Urothelium cell line (cell line): ENCODE data around the gene STYXL2.

Experiments used
- DNase-seq: peaks from one replicate; pipeline ENCODE4 v3.0.0; 2011; ENCODE audit warnings: low spot score, mixed read lengths
- FAIRE-seq: peaks from 2 replicates; lab custom pipeline; 2011; peaks lifted over from hg19 to GRCh38; lab: Jason Lieb, UNC

STYXL2 gene

DNA sequence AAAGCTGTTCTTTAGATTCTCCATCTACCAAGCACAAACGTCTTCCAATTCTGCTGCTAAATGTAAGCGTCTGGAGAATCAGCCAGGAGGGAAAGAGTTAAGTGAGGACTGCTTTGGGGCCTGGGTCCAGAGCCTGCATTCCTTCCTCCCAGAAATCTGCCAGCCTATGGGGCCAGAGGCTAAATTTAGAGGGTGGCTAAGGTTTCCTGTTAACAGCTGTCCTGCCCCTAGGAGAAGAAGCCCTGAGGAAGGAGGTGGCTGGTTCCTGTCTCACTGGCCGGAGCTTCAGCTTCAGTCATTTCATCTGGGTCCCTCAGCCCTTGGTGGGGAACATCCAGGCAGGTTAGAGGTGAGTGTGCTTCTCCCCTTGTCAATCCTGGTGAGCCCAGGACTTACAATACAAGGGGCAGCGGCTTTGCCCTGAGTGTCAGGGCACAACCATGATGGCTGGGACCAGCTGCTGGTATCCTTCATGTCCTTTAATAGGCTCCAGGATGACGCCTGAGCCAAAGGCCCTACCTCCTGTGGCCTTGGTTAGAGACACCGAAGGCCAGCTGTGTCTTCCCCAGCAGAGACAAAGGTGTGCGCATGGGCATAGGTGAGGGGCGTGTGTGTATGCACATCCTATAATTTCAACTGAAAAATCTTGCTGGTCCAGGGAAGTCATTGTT lies at the start of gene STYXL2:
Gene STYXL2 (plus strand): TSS at position 230 of the 671 bp plus-strand sequence. CDS start 775 bp downstream, outside the sequence.
- FAIRE-seq (no peak), DNase-seq (no peak)

DNA sequence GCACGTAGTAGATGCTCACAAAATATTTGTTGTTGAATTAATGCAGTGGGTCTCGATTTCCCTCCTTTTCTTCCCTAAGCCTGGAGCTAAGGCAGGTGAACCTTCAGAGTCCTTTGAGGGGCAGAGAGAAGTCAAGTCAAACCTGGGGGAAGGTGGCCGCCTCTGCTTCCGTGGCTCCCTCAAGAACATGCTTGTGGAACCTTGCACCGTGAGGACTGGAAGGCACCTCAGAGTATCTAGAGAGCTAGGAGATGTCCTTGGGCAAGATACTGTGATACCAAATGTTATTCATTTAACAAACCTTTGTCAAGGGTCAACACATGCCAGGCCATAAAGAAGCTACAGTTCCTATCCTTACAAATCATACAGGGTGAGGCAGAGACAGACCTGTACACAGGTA lies 42.0 kb upstream of the STYXL2 start:
- FAIRE-seq, result no peak
- DNase-seq, result no peak

DNA sequence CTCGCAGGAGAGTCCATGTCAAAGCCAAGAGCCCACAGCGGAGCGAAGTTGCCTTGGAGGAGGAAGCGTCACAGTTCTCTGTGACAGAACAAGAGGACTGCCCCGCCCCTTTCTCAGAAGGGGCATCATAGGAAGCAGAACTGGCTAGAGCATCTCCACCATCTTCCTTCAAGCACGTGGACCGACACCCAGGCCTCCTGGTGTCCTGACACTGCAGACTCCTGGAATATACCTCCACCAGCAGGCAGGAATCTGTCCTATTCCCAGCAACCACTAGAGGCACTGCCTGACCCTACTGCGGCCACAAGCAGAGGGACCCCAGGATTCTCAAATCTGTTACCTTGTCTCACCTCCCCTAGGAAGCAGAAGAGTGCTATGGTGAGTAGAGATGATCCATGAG lies 41.5 kb upstream of the STYXL2 start:
- peak; percentile 43 for DNase-seq
- FAIRE-seq, result no peak

DNA sequence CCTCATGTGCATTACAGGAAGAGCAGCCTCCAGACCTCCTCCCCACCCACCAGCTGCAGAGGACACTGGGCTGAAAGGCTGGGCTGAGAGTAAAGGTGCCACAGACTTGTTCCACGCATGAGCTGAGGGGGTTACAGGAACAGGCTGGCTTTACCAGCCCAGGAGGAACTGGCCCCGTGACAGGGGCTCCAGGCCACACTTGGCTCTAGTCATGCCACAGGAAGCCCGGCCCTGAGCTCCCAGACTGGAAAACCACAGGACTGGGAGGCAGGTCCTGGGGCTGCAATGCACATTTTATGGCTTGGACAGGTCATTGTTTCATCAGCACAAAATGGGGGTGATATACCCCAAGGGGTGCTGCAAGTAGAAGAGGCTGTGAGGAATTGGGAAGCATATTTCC lies 39.3 kb upstream of the STYXL2 start:
- DNase-seq, result peak; percentile 27
- no peak for FAIRE-seq

DNA sequence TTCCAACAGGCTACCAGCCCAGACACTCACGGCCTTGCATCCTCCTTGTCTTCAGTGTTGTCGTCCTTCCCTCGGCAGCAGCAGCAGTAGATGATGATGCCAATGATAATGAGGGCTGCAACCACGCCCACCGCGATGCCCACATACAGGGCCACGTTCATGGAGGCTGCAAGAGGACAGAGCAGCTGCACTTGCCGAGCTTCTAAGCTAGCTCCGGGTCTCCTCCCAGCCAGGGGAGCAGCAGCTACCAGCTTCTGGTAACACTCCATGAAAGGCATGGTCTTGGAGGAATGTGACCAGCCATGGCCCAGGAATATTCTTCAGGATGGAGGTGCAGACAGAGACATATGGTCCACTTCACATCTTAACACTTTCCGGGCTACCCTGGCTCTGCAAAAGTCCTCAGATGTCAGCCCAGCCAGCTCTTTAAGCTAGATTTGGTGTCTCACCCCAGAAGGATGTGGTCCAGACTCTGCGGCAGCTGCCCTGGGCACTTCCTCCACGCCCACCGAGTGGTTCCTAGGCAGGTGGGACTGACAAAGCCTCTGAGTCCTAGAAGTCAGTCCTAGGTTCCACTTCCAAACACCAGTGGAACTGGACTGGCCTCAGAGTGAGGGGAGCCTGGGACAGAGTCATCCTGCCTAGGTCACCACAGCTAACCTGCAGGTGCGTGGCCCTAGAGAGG lies 38.8 kb upstream of the STYXL2 start:
- no peak for DNase-seq
- no peak for FAIRE-seq

DNA sequence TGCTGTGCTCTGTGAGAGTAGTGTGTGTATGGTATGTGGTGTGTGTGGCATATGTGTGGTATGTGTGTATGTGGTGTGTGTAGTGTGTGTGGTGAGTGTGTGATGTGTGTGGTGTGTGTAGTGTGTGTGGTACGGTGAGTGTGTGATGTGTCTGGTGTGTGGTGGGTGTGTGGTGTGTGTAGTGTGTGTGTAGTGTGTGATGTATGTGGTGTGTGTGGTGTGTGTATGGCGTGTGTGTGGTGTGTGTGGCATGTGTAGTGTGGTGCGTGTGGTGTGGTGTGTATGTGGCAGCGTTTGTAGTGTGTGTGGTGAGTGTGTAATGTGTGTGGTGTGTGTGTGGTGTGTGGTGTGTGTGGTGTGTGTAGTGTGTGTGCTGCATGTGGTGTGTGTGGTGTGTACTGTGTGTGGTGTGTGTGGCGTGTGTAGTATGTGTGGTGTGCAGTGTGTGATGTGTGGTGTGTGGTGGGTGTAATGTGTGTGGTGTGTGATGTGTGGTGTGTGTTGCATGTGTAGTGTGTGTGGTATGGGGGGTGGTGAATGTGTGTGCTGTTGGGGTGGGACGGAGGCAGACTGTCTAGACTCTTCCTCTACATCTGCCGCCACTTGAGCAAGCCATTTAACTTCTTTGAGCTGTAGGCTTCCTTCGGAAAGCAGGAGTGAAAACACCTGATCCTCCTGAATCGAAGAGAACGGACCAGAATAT lies 37.2 kb upstream of the STYXL2 start:
- peak; percentile 26 for DNase-seq
- FAIRE-seq, result peak; percentile 100

DNA sequence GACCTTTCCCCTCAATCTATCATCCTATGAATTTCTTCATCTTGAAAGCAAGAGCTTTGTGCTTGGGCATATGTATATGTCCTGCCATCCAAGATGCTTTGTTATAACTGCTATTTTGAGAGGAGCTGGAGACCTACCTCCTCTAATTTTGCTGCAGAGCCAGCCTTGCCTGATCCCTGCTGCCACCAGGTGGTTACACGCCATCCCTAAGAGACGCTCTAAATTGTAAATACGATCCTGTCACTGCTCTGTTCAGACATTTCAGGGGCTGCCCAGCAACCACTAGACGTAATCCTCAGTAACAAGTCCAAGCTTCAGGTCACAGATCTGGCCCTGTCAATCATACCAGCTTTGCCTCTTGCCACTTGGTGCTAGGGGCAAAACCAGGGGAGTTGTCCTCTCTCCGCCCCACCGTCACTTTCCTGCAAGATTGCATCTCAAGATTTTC lies 36.6 kb upstream of the STYXL2 start:
- no peak for FAIRE-seq

DNA sequence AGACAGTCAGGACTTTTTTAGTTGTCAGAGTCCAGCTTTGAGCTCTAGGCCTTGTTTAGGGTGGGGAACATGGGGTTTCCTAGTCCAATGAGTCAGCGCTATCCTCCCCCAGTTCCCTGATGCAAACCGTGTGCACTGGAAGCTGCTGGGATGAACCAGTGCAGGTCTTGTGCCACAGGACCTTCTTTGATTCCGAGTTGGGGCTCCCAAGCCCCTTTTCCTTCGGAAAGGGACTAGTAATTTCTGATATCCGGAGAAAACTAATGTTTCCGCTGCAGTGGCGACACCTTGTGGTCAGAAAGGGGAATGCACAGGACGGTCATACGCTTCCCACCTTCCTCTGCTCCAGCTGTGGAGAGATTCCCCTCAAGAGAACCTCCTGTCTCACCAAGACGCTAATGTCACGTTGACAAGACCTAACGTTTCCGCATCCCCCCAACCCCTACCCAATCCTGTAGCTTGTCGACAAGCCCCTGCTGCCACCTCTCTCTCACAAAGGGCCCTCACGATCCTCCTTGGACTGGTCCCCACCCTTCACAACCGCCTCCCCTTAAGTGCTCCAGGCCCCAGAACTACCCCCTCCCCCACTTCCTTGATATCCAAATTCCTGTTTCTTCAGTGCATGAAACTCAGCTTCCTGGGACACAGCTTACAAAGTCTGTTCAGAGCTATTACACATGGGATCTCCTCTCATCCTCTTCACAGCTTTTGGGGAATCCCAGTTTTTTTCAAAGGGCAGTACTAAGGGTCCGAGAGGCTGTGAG lies 34.6 kb upstream of the STYXL2 start:
- FAIRE-seq (no peak), DNase-seq (peak; percentile 71)

More for the DNA sequence above, 36.6 kb upstream of the STYXL2 start:
- DNase-seq, result peak; percentile 66

DNA sequence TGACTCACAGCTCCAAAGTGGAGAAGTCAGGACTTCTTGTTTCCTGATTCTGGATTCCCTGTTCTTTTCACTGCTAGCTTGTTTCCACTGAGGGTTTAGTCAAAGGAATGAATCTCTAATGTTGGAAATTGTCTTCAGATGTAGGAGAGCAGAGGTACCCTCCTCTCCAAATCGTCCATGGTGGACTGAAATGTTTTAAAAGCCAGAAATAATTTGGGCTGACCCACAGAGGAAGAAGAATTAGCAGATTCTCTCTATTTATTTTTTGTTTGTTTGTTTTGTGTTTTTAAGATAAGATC lies 34.1 kb upstream of the STYXL2 start:
- no peak for DNase-seq
- FAIRE-seq, result no peak

DNA sequence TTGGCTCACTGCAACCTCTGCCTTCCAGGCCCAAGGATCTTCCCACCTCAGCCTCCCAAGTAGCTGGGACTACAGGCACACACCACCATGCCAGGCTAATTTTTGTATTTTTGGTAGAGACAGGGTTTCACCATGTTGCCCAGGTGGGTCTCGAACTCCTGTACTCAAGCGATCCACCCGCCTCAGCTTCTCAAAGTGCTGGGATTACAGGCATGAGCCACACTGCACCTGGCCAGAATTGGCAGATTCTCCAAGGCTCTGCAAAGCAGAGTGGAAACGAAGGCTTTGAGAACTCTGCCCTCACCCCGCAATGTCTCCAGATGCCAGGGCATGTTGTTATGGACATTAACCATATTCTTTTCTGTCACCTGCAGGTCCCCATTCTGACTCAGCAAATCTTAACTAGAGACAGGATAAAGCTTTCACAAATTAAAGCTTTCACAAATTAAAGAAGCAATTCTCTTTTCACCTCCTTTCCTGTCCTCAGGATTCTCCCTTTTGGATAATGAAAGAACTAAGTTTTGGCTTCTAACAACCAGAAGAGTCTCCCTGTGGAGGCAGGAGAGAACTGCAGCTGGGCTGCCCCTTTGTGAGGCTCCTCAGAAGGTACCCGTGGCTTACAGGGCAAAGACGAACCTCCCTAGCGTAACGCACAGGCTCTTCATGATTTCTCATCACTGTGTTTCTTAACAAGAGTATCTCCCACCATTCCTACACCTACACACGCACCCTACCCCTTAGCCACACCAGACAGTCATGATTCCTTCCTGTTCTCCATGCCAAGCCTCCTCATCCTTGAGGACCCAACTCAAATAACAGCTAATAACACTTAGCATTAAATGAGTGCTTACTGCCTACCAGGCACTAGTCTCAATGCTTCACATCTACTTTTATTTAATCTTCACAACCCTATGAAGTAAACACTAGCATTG lies 33.5 kb upstream of the STYXL2 start:
- DNase-seq (peak; percentile 37), FAIRE-seq (no peak)

DNA sequence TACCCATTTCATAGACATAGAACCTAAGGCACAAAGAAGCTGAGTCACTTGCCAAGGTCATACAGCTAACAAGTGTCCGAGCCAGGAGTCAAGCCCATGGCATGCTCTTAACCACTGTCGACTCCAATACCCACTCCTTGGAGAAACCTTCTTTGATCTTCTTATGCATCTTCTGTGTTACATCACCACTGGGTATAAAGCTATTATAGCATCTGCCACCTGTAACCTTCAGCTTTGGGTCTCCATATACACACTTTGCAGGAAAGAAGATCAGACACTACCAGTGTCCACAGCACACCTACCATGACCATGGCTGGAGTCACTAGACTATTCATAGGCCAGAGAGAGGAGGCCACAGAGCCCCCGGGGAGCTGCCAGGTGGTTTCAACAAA lies 32.8 kb upstream of the STYXL2 start:
- DNase-seq, result no peak
- no peak for FAIRE-seq

DNA sequence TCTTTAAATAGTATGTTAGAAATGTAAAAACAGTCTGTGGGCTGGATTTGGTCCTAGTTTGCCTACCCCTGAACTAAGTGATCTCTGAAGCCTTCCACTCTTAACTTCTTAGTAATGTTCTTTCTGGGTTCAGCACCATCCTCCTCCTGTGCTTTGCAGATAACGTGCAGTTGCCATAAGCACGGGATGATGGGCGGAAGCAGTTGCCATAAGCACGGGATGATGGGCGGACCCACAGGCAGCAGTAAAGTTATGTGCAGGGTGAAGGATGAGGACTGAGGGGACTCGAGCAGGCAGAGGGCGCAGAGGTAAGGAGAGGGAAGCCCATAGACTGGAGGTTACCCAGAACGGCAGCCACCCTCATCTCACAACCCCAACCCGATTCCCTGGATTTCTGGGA lies 29.3 kb upstream of the STYXL2 start:
- FAIRE-seq (no peak), DNase-seq (no peak)

DNA sequence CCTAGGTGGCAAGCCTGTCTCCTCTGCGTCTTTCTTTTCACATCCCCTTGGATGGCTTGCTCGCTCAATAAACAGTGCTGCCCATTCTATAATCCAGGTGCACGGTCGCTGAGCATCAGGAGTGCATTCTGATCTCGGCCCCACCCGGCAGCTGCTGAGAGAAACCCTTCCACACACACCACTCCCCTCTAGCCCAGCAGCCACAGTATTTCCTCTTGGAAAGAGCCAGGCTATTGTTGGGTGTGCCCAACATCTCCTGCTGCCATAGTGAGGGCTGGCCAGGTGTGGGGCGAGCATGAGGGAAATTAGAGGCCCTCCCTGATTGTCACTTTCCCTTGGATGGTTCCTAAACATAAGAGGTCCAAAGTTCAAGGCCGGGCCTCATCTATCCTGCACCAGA lies 28.4 kb upstream of the STYXL2 start:
- no peak for FAIRE-seq
- DNase-seq, result no peak

DNA sequence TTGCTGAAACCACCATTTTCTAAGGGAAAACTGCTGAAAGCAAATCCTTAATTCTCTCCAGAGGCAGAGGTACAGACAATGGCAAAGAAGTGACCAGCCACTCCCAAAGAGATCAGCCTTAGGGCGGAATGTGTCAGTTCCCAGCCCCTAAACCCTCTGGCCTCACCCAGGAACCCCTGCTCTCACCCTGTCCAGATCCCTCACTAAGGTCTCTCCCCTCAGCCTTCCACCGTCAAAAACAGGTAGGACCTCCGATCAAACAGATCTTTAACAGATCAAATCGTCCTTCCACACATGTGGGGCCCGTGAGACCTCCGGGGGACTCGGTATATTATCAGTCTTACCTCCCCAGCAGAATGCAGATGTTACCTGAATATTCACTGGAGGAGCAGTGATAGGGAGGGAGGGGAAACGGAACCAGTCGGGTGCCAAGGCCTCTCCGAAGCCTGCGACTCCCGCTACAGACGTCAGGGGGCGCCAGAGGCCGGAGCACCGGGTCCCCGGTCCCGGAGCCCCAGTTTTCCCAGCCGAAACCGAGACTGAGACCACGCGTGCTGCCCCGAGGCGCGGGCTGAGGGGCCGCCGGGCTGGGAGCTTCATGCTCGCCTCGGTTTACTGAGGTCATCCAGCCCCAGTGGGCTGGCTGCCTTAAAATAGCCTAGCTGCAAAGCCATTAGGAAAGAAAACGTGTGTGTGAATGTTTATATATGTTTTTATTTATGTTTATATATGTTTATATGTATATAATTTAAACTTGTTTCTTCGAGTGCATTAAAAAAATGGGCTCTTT lies 27.3 kb upstream of the STYXL2 start:
- DNase-seq, result peak; percentile 90
- no peak for FAIRE-seq

DNA sequence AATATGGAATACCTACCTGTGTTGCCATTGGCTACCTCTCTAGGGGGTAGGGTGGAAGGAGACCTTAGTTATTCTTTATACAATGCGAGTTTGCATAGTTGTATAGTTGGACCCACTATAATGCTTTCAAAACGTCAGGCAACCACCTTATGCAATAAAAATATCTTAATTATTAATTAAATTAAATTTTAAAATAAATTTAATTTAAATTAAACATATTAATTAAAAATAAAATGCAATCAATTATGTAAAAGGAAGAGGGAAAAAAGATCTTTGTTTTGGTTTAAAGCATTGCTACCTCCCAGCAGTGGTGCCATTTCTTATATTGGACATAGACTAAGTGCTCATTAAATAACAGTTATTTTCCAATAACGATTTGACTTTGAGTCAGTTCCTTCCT lies 26.0 kb upstream of the STYXL2 start:
- no peak for FAIRE-seq
- DNase-seq, result no peak

DNA sequence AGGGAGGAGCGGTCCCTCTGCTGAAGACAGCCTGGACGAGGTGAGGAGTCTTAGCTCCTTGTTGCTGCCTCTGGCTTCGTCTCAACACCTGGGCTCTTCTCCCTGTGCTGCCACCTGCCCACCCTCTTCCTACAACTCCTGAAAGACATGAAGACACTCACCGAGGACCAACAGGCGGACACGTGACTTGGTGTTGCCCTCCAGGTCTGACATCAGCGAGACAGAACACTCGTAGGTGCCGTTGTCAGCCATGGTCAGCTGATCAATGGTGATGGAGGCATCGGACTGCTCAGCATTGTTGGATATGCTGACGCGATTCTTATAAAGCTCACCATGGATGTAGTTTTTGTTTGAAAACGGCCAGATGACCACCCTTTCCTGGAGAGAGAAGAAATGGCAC lies 25.1 kb upstream of the STYXL2 start:
- FAIRE-seq (peak; percentile 44), DNase-seq (no peak)

DNA sequence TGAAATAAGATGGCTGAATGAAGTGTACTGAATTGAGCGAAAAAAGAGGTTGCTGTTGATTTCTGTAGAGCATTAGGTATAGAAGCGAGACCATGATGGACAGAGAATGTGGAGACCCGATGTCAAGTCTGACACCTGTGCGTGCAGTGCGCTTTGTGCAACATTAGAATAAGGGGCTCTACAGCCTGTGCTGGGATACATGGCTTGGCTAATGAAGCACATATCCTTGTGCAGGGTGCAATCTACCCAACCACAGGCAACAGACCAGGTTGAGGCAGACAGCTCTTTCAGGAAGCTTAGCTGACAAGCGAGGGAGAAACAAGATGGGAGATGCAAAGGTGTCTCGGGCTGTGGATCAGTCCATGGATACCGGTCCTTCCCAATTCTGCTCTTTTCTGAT lies 22.6 kb upstream of the STYXL2 start:
- FAIRE-seq, result no peak
- no peak for DNase-seq

DNA sequence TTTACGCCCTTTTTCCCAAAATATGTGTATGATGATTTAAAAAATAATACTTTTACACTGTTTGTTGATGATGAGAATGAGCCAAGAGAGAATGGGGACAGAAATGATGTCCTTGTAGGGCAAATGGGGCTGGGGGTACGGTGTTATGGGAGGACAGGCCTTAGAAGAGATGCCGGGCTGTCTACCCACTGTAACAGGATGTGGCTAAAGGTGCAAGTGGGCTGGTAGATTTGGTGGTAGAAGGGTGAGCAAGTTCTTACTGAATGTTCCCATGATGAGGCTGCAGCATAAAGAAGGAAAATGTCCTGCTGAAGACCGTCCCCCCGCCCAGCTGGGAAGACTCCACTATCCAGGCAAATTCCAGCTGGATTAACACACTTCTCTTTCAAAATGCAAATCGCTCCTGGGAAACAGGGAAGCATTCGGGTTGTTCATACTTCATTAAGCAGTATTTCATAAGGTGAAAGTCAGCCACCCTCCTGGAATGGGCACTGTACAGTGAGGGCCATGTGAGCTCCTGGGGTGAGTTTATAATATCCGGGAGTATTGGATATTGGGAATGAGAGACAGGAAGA lies 17.7 kb upstream of the STYXL2 start:
- no peak for FAIRE-seq
- DNase-seq, result no peak
